ENCODE data around the gene VKORC1L1. TPM values are rescaled to one million over a fixed set of nuclear protein-coding genes. Genes with fewer than 3 reads are reported as not detected.
"Not testable (repeated sequence)": the region's sequence is repeated elsewhere in the genome, so short reads cannot be mapped to it uniquely, and the experiment has no call there.

The VKORC1L1 gene
- total and polyA plus RNA-seq, 2 donors (not counting 3 experiments of a cell fraction or from before 2014, with no cell fraction given), result 14.5 to 36.7 TPM

DNA sequence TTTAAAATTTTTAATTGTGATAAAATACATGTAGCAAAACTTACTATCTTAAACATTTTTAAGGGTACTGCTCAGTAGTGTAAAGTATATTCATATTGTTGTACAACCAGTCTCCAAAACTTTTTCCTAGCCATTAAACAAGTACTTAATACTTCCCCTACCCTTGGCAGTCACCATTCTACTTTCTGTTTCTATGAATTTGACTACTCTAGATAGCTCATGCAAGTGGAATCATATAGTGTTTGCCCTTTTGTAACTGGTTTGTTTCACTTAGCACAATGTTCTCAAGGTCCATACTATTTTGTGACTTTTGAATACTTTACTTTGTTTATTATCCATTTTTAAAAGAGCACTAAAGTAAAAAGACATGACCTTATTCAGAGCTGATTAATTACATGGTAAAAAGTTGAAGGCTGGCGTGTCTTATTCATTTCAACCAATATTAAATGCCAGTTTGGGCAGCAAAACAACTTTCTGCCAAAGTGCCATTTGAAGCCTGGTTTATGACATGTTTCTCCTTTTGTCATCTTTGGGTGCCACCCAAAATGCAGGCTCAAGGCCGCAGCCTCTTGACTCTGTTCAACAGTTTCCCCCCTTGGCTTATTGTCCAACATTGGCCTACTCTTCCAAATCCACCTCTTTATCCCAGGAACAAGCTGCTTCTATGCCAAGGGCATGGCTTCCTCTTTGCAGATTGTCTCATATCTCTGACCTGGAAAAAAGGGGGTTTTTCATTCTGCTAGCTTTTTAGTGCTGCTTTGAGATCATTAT lies 26.0 kb downstream of the VKORC1L1 start:
- H3K9me1 ChIP-seq (replicated peaks; ENCODE audit: control insufficient read depth, extremely low read depth, insufficient read depth, low read length); dilution Hi-C loops (cut with MboI; ENCODE audit: extremely low pct_ligation_motif_present, low sequenced_read_pairs); intact Hi-C loops (cut with micrococcal nuclease); H3K9ac ChIP-seq (replicated peaks; ENCODE audit: extremely low read depth, insufficient read depth, low read length); H3K36me3 ChIP-seq (ENCODE audit: control insufficient read depth in 2 of 2, extremely low read depth in 1 of 2, insufficient read depth in 2 of 2, low read length in 2 of 2); H3K27me3 ChIP-seq (ENCODE audit: control insufficient read depth in 2 of 2, insufficient read depth in 2 of 2, low read length in 2 of 2); H3K9me3 ChIP-seq (replicated peaks; ENCODE audit: control insufficient read depth, insufficient read depth, low read length); POLR2A ChIA-PET; H3K27ac ChIP-seq (ENCODE audit: insufficient read depth, low read depth, low read length); CTCF ChIA-PET; H3K4me2 ChIP-seq (ENCODE audit: insufficient read depth, low read length); BruUV-seq (replicated peaks); H3K4me1 ChIP-seq (ENCODE audit: control insufficient read depth, extremely low read depth, insufficient read depth, low read length); H3K79me2 ChIP-seq (ENCODE audit: control insufficient read depth, insufficient read depth, low read length); H4K20me1 ChIP-seq (replicated peaks; ENCODE audit: control insufficient read depth, extremely low read depth, insufficient read depth, low read length); H3K4me3 ChIP-seq (replicated peaks in 1 of 3; ENCODE audit: insufficient read depth in 1 of 3, low read depth in 1 of 3, low read length in 3 of 3); H2AFZ ChIP-seq (ENCODE audit: low read depth, low read length); FAIRE-seq; DNase-seq (ENCODE audit: low read depth, low spot score): not testable (repeated sequence)

DNA sequence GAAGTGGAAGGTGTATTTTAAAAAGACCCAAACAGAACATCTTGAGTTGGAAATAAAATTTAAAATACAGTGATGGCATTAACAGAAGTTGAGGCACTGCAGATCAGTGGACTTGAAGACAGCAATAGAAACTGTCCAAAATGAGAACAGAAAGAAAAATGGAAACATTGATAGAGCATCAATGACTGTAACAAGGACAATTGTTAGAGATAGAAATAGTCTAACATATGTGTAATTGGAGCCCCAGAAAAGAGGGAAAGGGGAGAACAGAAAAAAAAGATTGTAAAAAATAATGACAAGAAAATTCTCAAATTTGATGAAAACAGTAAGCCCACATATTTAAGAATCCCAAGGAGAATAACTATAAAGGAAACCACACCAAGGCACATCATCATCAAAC lies 29.4 kb downstream of the VKORC1L1 start:
- Histone ChIP-seq H3K4me2 (ENCODE audit: insufficient read depth, low read length) (no peak overlapping the region), H3K9me3 (replicated peaks; ENCODE audit: control insufficient read depth, insufficient read depth, low read length) (no peaks in the 10 kb centered on the region), H3K27me3 (ENCODE audit: control insufficient read depth in 2 of 2, insufficient read depth in 2 of 2, low read length in 2 of 2) (no peaks in the 10 kb centered on the region), H3K9me1 (replicated peaks; ENCODE audit: control insufficient read depth, extremely low read depth, insufficient read depth, low read length) (peaks cover 4% of the 10 kb centered on the region), H2AFZ (ENCODE audit: low read depth, low read length) (no peak overlapping the region), H3K36me3 (ENCODE audit: control insufficient read depth in 2 of 2, extremely low read depth in 1 of 2, insufficient read depth in 2 of 2, low read length in 2 of 2) (no peaks in the 10 kb centered on the region), H3K79me2 (ENCODE audit: control insufficient read depth, insufficient read depth, low read length) (peaks cover 8% of the 10 kb centered on the region), H3K27ac (ENCODE audit: insufficient read depth, low read depth, low read length) (no peak overlapping the region), H3K9ac (replicated peaks; ENCODE audit: extremely low read depth, insufficient read depth, low read length) (no peak overlapping the region), H3K4me3 (replicated peaks in 1 of 3; ENCODE audit: insufficient read depth in 1 of 3, low read depth in 1 of 3, low read length in 3 of 3) (no peak overlapping the region), H4K20me1 (replicated peaks; ENCODE audit: control insufficient read depth, extremely low read depth, insufficient read depth, low read length) (no peaks in the 10 kb centered on the region), H3K4me1 (ENCODE audit: control insufficient read depth, extremely low read depth, insufficient read depth, low read length) (no peaks in the 10 kb centered on the region)
- no TSS peak for BruUV-seq (replicated peaks)
- CTCF ChIA-PET, result no interaction called here
- DNase-seq (ENCODE audit: low read depth, low spot score) (no peak), FAIRE-seq (no peak)
- intact Hi-C loops (cut with micrococcal nuclease) (no loop called here), dilution Hi-C loops (cut with MboI; ENCODE audit: extremely low pct_ligation_motif_present, low sequenced_read_pairs) (no loop called here)
- TF ChIP-seq MYC (IDR thresholded peaks at IDR 0.05; ENCODE audit: low read depth, low read length) (no peak), POLR2A (IDR thresholded peaks at IDR 0.05; ENCODE audit: low read depth, low read length) (no peak), POLR2AphosphoS5 (IDR thresholded peaks at IDR 0.05; ENCODE audit: insufficient read depth, low read depth, low read length) (no peak), GATA2 (IDR thresholded peaks at IDR 0.05; ENCODE audit: insufficient read depth, insufficient read length, low read depth, low read length) (no peak), FOS (IDR thresholded peaks at IDR 0.05; ENCODE audit: borderline replicate concordance, insufficient read depth, low read length) (no peak), JUN (IDR thresholded peaks at IDR 0.05; ENCODE audit: borderline replicate concordance, insufficient read depth, insufficient read length, low read depth) (no peak), EZH2 (IDR thresholded peaks at IDR 0.05; ENCODE audit: borderline replicate concordance, low read depth, low read length, severe bottlenecking) (no peak)
- TF ChIP-seq, protein P1, sequence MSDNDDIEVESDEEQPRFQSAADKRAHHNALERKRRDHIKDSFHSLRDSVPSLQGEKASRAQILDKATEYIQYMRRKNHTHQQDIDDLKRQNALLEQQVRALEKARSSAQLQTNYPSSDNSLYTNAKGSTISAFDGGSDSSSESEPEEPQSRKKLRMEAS (IDR thresholded peaks at IDR 0.05; ENCODE audit: insufficient read depth, insufficient read length), result no peak
- TF ChIP-seq, protein P2, sequence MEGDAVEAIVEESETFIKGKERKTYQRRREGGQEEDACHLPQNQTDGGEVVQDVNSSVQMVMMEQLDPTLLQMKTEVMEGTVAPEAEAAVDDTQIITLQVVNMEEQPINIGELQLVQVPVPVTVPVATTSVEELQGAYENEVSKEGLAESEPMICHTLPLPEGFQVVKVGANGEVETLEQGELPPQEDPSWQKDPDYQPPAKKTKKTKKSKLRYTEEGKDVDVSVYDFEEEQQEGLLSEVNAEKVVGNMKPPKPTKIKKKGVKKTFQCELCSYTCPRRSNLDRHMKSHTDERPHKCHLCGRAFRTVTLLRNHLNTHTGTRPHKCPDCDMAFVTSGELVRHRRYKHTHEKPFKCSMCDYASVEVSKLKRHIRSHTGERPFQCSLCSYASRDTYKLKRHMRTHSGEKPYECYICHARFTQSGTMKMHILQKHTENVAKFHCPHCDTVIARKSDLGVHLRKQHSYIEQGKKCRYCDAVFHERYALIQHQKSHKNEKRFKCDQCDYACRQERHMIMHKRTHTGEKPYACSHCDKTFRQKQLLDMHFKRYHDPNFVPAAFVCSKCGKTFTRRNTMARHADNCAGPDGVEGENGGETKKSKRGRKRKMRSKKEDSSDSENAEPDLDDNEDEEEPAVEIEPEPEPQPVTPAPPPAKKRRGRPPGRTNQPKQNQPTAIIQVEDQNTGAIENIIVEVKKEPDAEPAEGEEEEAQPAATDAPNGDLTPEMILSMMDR (IDR thresholded peaks at IDR 0.05; ENCODE audit: extremely low read depth in 1 of 2, insufficient read depth in 1 of 2, low read depth in 1 of 2, low read length in 2 of 2), result no peak
- POLR2A ChIA-PET, result no interaction called here

Measured in endothelial cell of umbilical vein (primary cell).